D721Med (cell line): ENCODE data around the gene HDAC7.

Source experiments
- DNase-seq: peaks from one replicate; pipeline ENCODE4 v3.0.0; 2011; ENCODE audit warnings: low spot score; ENCODE audit not compliant: insufficient read length
- FAIRE-seq: peaks from 2 replicates; lab custom pipeline; 2011; peaks lifted over from hg19 to GRCh38; lab: Jason Lieb, UNC
- TF ChIP-seq, protein P1 (sequence below): IDR thresholded peaks from 2 replicates; pipeline ENCODE4 v1.5.1; 2012; ENCODE audit warnings: mild to moderate bottlenecking, control low read depth; ENCODE audit not compliant: insufficient read depth; ENCODE audit errors: missing control alignments

The HDAC7 gene

DNA sequence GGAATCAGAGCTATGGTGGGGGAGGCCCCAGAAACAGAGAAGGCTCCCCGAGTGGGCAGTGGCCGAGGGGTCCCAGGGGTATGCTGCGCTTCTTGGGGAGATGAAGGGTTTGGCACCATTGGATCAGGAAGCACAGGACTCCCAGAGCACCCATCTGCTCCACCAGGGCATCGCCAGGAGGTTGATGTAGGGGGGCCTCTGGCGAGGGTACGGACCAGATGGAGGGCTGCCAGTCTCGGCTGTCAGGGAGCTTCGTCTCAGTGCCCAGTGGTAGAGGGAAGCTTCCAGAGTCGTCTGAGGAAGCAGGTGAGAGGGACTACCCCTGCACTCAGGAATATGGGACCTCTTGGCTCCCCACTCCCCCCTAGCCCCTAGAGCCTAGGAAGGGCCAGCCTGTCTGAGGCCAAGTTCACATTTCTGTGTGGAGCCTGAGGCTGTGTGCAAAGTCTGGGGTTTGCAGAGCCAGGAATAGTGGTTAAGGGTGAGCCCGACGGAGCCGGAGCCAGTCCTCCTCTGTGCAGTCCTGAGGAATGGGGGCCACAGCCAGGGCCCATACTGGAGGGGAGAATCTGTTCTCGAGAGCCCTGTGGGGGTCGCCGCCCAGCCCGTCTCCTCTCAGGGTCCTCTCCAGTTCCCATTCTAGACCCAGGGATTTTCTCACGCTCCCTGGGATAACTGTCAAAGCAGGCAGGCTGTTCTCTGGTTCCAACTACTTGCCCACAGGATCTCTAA is 36.5 kb downstream of the HDAC7 start:
- TF ChIP-seq, protein P1, sequence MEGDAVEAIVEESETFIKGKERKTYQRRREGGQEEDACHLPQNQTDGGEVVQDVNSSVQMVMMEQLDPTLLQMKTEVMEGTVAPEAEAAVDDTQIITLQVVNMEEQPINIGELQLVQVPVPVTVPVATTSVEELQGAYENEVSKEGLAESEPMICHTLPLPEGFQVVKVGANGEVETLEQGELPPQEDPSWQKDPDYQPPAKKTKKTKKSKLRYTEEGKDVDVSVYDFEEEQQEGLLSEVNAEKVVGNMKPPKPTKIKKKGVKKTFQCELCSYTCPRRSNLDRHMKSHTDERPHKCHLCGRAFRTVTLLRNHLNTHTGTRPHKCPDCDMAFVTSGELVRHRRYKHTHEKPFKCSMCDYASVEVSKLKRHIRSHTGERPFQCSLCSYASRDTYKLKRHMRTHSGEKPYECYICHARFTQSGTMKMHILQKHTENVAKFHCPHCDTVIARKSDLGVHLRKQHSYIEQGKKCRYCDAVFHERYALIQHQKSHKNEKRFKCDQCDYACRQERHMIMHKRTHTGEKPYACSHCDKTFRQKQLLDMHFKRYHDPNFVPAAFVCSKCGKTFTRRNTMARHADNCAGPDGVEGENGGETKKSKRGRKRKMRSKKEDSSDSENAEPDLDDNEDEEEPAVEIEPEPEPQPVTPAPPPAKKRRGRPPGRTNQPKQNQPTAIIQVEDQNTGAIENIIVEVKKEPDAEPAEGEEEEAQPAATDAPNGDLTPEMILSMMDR, result no peak
- DNase-seq (no peak), FAIRE-seq (no peak)

DNA sequence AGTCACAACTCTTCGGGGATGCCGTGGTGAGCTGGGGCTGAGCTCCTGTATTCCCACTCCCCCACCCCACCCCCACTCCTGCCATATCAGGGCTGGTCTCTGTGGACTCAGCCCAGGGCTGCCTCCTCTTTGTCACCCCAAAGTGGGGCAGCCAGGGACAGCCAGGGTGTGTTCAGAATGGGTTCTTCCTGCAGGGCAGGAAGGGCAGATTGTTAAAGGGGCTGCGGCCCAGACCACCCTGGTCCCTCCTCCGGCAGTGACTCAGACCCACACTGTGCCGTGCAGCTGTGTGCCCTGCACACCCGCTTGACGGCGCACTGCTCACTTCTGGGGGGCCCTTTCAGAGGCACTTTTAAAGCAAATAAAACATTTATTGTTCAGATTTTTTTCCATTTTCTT is 37.3 kb downstream of the HDAC7 start:
- TF ChIP-seq, protein P1, result no peak
- DNase-seq (no peak), FAIRE-seq (no peak)

DNA sequence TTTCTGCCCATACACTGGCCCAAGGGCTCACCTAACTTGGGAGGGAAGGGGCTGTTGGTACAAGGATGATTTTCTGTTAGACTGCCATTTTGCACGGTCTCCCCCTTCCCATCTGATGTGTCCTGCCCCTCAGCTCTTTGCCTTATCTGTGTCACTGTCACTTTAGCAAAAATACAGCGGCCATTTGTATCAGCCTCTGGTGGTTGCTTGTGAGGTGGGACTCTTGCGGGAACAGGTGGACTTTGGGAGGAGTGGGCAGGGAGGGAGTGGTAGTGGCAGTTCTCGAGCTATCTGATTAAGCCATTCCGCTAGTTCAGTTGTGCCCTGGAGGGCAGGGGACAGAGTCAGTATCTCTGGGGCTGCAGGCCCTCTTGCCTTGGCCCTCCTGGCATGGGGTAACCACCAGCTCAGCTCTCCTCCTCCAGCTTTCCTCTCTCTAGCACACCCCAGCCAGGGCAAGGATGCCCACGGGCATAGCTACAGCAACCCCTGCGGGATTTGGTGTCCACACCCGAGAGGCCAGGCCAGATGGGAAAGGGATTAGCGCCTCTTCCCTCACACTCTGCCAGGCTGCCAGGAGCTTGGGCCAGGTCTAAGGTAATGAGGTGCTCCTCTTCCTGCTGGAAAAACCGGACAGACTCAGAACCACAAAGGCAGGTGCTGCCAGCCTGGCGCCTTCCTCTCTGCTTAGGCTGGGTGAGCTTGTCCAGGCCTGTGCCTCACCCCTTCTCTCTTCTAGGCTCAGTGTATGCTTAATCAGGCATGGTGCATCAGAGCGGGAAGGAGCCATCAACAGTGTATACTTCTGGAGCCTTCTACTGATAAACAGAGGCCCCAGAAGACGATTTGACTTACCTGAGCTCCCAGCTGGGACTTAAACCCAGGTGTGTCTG is 38.0 kb downstream of the HDAC7 start:
- TF ChIP-seq, protein P1, result no peak
- FAIRE-seq (no peak), DNase-seq (peak; percentile 50)

DNA sequence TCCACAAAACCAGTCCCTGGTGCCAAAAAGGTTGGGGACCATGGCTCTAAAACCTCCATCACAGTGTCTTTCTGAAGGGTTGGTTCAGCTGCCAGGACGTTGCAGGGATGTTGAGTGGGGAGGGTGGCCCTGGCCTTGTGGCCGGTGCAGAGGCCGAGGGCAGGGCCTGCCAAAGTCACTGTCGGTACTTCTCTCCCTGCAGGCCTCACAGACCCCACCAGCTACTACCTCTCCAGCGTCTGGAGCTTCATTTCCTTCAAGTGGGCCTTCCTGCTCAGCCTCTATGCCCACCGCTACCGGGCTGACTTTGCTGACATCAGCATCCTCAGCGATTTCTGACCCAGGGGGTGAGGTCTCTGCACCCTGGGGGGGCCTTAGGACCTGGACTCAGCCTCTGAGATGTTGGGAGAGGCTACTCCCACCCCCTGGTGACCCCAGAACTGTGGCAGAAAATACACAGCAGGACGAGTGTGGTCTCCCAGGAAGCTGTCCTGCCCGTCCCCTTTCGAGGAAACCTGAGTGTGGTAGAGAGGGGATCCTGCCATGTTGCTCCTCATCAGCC is 39.7 kb downstream of the HDAC7 start:
- TF ChIP-seq, protein P1, result no peak
- FAIRE-seq (no peak), DNase-seq (no peak)

DNA sequence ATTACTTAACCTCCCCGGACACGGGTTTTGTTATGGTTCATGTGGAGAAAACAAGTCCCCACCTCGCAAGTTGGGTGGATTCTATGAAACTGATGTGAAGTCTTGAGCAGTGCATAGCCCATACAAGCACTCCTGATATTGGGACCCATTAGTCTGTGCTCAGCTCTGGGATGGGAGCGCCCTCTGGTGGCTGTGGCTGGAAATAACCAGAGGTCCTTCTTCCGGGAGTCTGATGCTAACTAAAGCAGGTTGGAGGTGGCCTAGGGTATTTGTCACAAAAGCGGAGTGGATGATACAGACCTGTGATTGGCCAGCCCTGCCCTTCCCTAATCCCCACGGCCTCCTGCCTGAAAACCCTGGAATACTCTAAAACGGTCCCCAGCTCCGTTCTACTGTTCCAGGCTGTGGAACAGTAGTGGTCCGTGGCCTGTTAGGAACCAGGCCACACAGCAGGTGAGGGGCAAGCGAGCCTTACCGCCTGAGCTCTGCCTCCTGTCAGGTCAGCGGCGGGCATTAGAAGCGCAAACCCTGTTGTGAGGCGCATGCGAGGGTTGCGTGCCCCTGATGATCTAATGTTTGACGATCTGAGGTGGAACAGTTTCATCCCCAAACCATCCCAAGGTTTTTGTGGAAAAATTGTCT is 40.3 kb downstream of the HDAC7 start:
- DNase-seq (peak; percentile 90), FAIRE-seq (no peak)
- TF ChIP-seq, protein P1, result peak; percentile 95

DNA sequence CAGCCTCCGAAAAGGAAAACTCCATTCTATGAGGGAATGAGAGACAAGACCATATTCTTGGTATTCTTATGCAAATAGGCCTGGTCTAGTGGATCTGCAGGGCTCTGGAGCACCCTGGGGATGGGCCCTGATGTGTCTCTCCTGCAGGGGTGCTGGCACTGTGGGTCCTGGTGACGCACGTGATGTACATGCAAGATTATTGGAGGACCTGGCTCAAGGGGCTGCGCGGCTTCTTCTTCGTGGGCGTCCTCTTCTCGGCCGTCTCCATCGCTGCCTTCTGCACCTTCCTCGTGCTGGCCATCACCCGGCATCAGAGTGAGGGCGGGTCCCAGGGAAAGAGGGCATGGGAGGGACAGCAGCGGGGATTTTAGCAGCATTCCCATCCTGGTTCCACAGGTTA is 40.8 kb downstream of the HDAC7 start:
- DNase-seq, result no peak
- FAIRE-seq, result no peak

More for the DNA sequence above, 40.8 kb downstream of the HDAC7 start:
- TF ChIP-seq, protein P1, result no peak
